LoVo (cell line): Measurements from ENCODE around the gene MADD.
"Not testable (repeated sequence)": the region's sequence is repeated elsewhere in the genome, so short reads cannot be mapped to it uniquely, and the experiment has no call there.

Source experiments
- DNase-seq: peaks from one replicate; pipeline ENCODE4 v3.0.0-alpha.2; 2016; ENCODE audit warnings: low spot score

MADD gene

GRCh38 chr11:47274495-47275235 lies 4.7 kb downstream of the MADD start:
- DNase-seq: no peak

- no peak for DNase-seq
Observed at GRCh38 chr11:47276923-47277322, 7.0 kb downstream of the MADD start.

- no peak for DNase-seq
Observed at GRCh38 chr11:47278058-47278457, 8.1 kb downstream of the MADD start.

GRCh38 chr11:47278769-47279168 lies 8.8 kb downstream of the MADD start:
- no peak for DNase-seq

- no peak for DNase-seq
Observed at GRCh38 chr11:47280099-47280498, 10.2 kb downstream of the MADD start.

GRCh38 chr11:47280860-47281259 lies 10.9 kb downstream of the MADD start:
- no peak for DNase-seq

GRCh38 chr11:47282462-47282861 lies 12.5 kb downstream of the MADD start:
- no peak for DNase-seq

GRCh38 chr11:47284151-47284550 lies 14.2 kb downstream of the MADD start:
- DNase-seq: no peak

GRCh38 chr11:47285969-47286770 lies 16.2 kb downstream of the MADD start:
- DNase-seq: no peak

GRCh38 chr11:47288066-47288465 lies 18.1 kb downstream of the MADD start:
- DNase-seq: no peak

- DNase-seq: no peak
Observed at GRCh38 chr11:47289856-47290255, 19.9 kb downstream of the MADD start.

GRCh38 chr11:47295385-47295784 lies 25.5 kb downstream of the MADD start:
- no peak for DNase-seq

GRCh38 chr11:47296045-47296444 lies 26.1 kb downstream of the MADD start:
- DNase-seq: no peak

GRCh38 chr11:47299078-47299477 lies 29.1 kb downstream of the MADD start:
- DNase-seq: no peak

GRCh38 chr11:47302853-47303252 lies 32.9 kb downstream of the MADD start:
- no peak for DNase-seq

GRCh38 chr11:47305734-47306483 lies 36.0 kb downstream of the MADD start:
- DNase-seq: no peak

- no peak for DNase-seq
Observed at GRCh38 chr11:47306484-47306844, 36.5 kb downstream of the MADD start.

- DNase-seq: no peak
Observed at GRCh38 chr11:47308050-47308823, 38.3 kb downstream of the MADD start.

GRCh38 chr11:47314992-47315391 lies 45.1 kb downstream of the MADD start:
- DNase-seq: no peak

- DNase-seq: not testable (repeated sequence)
Observed at GRCh38 chr11:47316501-47316900, 46.6 kb downstream of the MADD start.

- no peak for DNase-seq
Observed at GRCh38 chr11:47317064-47317828, 47.3 kb downstream of the MADD start.
